Measurements from ENCODE around the gene IL1RAPL2.

DNA sequence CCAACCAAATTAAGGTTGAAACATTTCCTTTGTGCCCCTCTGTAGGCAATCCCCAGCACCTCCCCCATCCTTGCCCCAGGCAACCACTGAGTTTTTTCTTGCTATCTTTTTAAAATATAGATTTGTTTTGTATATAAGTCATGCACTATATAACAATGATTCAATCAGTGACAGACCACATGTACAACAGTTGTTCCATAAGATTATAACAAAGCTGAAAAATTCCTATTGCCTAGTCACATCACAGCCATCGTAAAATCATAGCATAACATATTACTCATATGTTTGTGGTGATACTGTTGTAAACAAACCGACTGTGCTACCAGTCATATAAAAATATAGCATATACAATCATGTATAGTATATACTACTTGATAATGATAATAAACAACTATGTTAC, 1044.4 kb downstream of the IL1RAPL2 start:
- no peak for TF ChIP-seq CTCF (IDR thresholded peaks at IDR 0.05; ENCODE audit: insufficient read depth, low read length, poor library complexity, severe bottlenecking)
- no peak for TF ChIP-seq EZH2phosphoT487 (conservative IDR thresholded peaks at IDR 0.05; ENCODE audit: low read length)

All from SU-DHL-6 (cell line).